Thyroid gland (tissue), 4 donors: Measurements from ENCODE around the gene ATP6V0C. TPM values are rescaled to one million over a fixed set of nuclear protein-coding genes. Genes with fewer than 3 reads are reported as not detected.
A peak's percentile ranks its signal among the peaks of the same experiment; 100 is the strongest.
"Not testable (repeated sequence)": the region's sequence is repeated elsewhere in the genome, so short reads cannot be mapped to it uniquely, and the experiment has no call there.

Experiments used
- DNase-seq, 2 donors: peaks; one replicate each; pipeline ENCODE4 v3.0.0-alpha.2; 2019
- H3K27ac ChIP-seq, 3 donors: fragments of 200-600 bp; sonication (generic); 1 replicate in 2 of 3; 2 replicates in 1 of 3; pipeline ENCODE4 v1.5.1; 2016 to 2019; ENCODE audit warnings: mild to moderate bottlenecking in 1 of 3, moderate library complexity in 1 of 3
- H3K27me3 ChIP-seq: fragments of 200-600 bp; sonication (generic); one replicate; pipeline ENCODE4 v1.5.1; 2019
- H3K36me3 ChIP-seq, 2 donors: fragments of 200-600 bp; sonication (generic); one replicate each; pipeline ENCODE4 v1.5.1; 2016 to 2019
- H3K4me1 ChIP-seq, 2 donors: fragments of 200-600 bp; sonication (generic); one replicate each; pipeline ENCODE4 v1.5.1; 2017 to 2019
- H3K4me3 ChIP-seq, 3 donors: fragments of 200-600 bp; sonication (generic); replicated peaks in 1 of 3; 1 replicate in 2 of 3; 2 replicates in 1 of 3; pipeline ENCODE4 v1.5.1; 2016; ENCODE audit warnings: mild to moderate bottlenecking in 1 of 3
- H3K9me3 ChIP-seq: fragments of 200-600 bp; sonication (generic); one replicate; pipeline ENCODE4 v1.5.1; 2017
- CTCF ChIP-seq, 6 experiments: fragments of 200-600 bp in 3 of 6; fragments of 450-650 bp in 3 of 6; sonication (generic) in 3 of 6; IDR thresholded peaks; one replicate each; pipeline ENCODE4 v1.5.1; 2016 to 2019; ENCODE audit warnings: antibody characterized with exemption in 6 of 6, mild to moderate bottlenecking in 2 of 6, inconsistent platforms in 1 of 6, moderate library complexity in 1 of 6
- POLR2A ChIP-seq, 2 donors: fragments of 450-650 bp; IDR thresholded peaks; one replicate each; pipeline ENCODE4 v1.6.1; 2017; ENCODE audit warnings: antibody characterized with exemption in 2 of 2, mild to moderate bottlenecking in 2 of 2, moderate library complexity in 1 of 2
- WGBS, 2 donors: methylation state at CpG; one replicate each; pipeline ENCODE4 v1.1.5; 2017; 5-methylcytosine and 5-hydroxymethylcytosine counted together
- intact Hi-C: fragments of 100-400 bp; cut with DNase I; formaldehyde crosslinking; loops from one replicate; pipeline ENCODE4 v1.15.1; 2023
- total RNA-seq, 4 donors: library from RNA; depleted of rRNA; stranded (reverse); fragments of >200 nt; gene quantifications; one replicate each; pipeline ENCODE4 v1.2.3, GENCODE V29; 2016

The ATP6V0C gene
- total RNA-seq, 4 donors from 2014 or later: 33.1 to 62.1 (median 36.3) TPM

- Histone ChIP-seq H3K36me3 (peaks cover 0 to 9% of the 10 kb centered on the region in 2 donors), H3K27me3 (no peaks in the 10 kb centered on the region), H3K9me3 (no peaks in the 10 kb centered on the region), H3K27ac (peak within 1 kb of the TSS; percentile 88 to 95 (median 92)), H3K4me1 (peaks cover 7 to 29% of the 10 kb centered on the region in 2 donors), H3K4me3 (peak within 1 kb of the TSS; percentile 18 to 46 (median 35))
- TF ChIP-seq CTCF (IDR thresholded peaks at IDR 0.05): no peak
- no peak for TF ChIP-seq POLR2A (IDR thresholded peaks at IDR 0.05)
- intact Hi-C loops: no loop called here
- WGBS, 2 donors: 20 to 28% methylated on average over 7 to 11 of the region's 11 CpGs
- no peak for DNase-seq
Observed at GRCh38 chr16:2531371-2531695, 17.6 kb downstream of the ATP6V0C start, which contains the start of gene CEMP1. Gene CEMP1, minus strand, starts transcription at chr16:2531408. Its CDS starts 335 bp downstream, at chr16:2531073.

GRCh38 chr16:2531696-2532493, 18.1 kb downstream of the ATP6V0C start:
- no peaks in the 10 kb centered on the region for H3K27me3 ChIP-seq
- whole genome bisulfite sequencing, 2 donors: 0 to 2% methylated on average over 7 to 65 of the region's 84 CpGs
- DNase-seq: peak; percentile 99 to 100
- H3K27ac ChIP-seq: peak overlapping the region; percentile 88 to 95 (median 92)
- peaks cover 0 to 9% of the 10 kb centered on the region in 2 donors for H3K36me3 ChIP-seq
- H3K9me3 ChIP-seq: no peaks in the 10 kb centered on the region
- peak overlapping the region; percentile 18 to 46 (median 35) for H3K4me3 ChIP-seq
- intact Hi-C loops: no loop called here
- peak; percentile 17 to 76 for TF ChIP-seq POLR2A (IDR thresholded peaks at IDR 0.05)
- no peak for TF ChIP-seq CTCF (IDR thresholded peaks at IDR 0.05)
- peaks cover 7 to 33% of the 10 kb centered on the region in 2 donors for H3K4me1 ChIP-seq

GRCh38 chr16:2532494-2533141, 18.9 kb downstream of the ATP6V0C start:
- WGBS, 2 donors: 1 to 2% methylated on average over 35 to 37 of the region's 37 CpGs
- DNase-seq: peak; percentile 93 to 94
- TF ChIP-seq CTCF (IDR thresholded peaks at IDR 0.05): no peak
- peak in 1 of 2 donors; percentile 65 for TF ChIP-seq POLR2A (IDR thresholded peaks at IDR 0.05)
- Histone ChIP-seq H3K4me3 (peak overlapping the region; percentile 18 to 46 (median 35)), H3K27ac (peak overlapping the region; percentile 88 to 95 (median 92)), H3K4me1 (peaks cover 11 to 36% of the 10 kb centered on the region in 2 donors), H3K27me3 (no peaks in the 10 kb centered on the region), H3K9me3 (no peaks in the 10 kb centered on the region), H3K36me3 (peaks cover 0 to 9% of the 10 kb centered on the region in 2 donors)
- intact Hi-C loops: no loop called here

- H3K36me3 ChIP-seq, H3K27me3 ChIP-seq, H3K9me3 ChIP-seq, intact Hi-C loops, H3K4me3 ChIP-seq: not testable (repeated sequence)
- Histone ChIP-seq H3K27ac (peak overlapping the region; percentile 88 to 95 (median 92)), H3K4me1 (peaks cover 11 to 36% of the 10 kb centered on the region in 2 donors)
- 34 to 44% methylated on average over 16 of the region's 16 CpGs for WGBS, 2 donors
- DNase-seq: peak in 1 of 2 donors; percentile 29
Observed at GRCh38 chr16:2533142-2533755, 19.5 kb downstream of the ATP6V0C start.

GRCh38 chr16:2533912-2534311, 20.2 kb downstream of the ATP6V0C start:
- no peaks in the 10 kb centered on the region for H3K27me3 ChIP-seq
- H3K4me1 ChIP-seq: peaks cover 14 to 39% of the 10 kb centered on the region in 2 donors
- H3K36me3 ChIP-seq: no peaks in the 10 kb centered on the region
- H3K9me3 ChIP-seq: no peaks in the 10 kb centered on the region
- no peak for DNase-seq
- TF ChIP-seq CTCF (IDR thresholded peaks at IDR 0.05): no peak
- TF ChIP-seq POLR2A (IDR thresholded peaks at IDR 0.05): no peak
- H3K4me3 ChIP-seq: no peak overlapping the region
- intact Hi-C loops: no loop called here
- peak overlapping the region in 2 of 3 donors; percentile 50 to 92 for H3K27ac ChIP-seq
- WGBS, 2 donors: 89 to 92% methylated on average over 11 of the region's 11 CpGs

- Histone ChIP-seq H3K4me1 (peaks cover 18 to 43% of the 10 kb centered on the region in 2 donors), H3K27ac (peak overlapping the region; percentile 44 to 92 (median 50))
- H3K9me3 ChIP-seq, intact Hi-C loops, H3K36me3 ChIP-seq, DNase-seq, H3K4me3 ChIP-seq, H3K27me3 ChIP-seq: not testable (repeated sequence)
- WGBS, 2 donors: 74 to 78% methylated on average over 5 of the region's 5 CpGs
Observed at GRCh38 chr16:2534335-2534734, 20.6 kb downstream of the ATP6V0C start.
